T-helper 17 cell (primary cell): ENCODE results near the gene SNAP29. TPM values are rescaled to one million over a fixed set of nuclear protein-coding genes. Genes with fewer than 3 reads are reported as not detected.
A peak's percentile ranks its signal among the peaks of the same experiment; 100 is the strongest.
"Not testable (repeated sequence)": the region's sequence is repeated elsewhere in the genome, so short reads cannot be mapped to it uniquely, and the experiment has no call there.

ENCODE experiments used
- ATAC-seq: fragments of 150-1000 bp; cut with Tn5 transposase; 2 replicates; pipeline ENCODE4 v1.10.0; 2021; ENCODE audit warnings: mild to moderate bottlenecking, moderate library complexity
- DNase-seq, 3 donors: peaks; one replicate each; pipeline versions ENCODE4 v3.0.0 to v3.0.0-alpha.2; 2020 to 2021
- H3K9me3 ChIP-seq: one replicate; pipeline ENCODE4 v1.7.0; 2013; ENCODE audit warnings: low read length, mild to moderate bottlenecking; ENCODE audit not compliant: control insufficient read depth, poor library complexity, severe bottlenecking
- H3K27ac Mint-ChIP-seq: one replicate; pipeline ENCODE4 v1.8.0; 2022; ENCODE audit warnings: mild to moderate bottlenecking, moderate library complexity, mixed read lengths
- H3K27me3 Mint-ChIP-seq: one replicate; pipeline ENCODE4 v1.8.0; 2022; ENCODE audit warnings: mixed read lengths
- H3K36me3 Mint-ChIP-seq: one replicate; pipeline ENCODE4 v1.8.0; 2022; ENCODE audit warnings: low read depth, mixed read lengths
- H3K4me1 Mint-ChIP-seq: one replicate; pipeline ENCODE4 v1.8.0; 2022; ENCODE audit warnings: mild to moderate bottlenecking, mixed read lengths
- H3K4me3 Mint-ChIP-seq: one replicate; pipeline ENCODE4 v1.8.0; 2022; ENCODE audit warnings: mild to moderate bottlenecking, moderate library complexity, mixed read lengths
- total RNA-seq, 4 donors: library from RNA in 2 of 4; stranded (reverse) in 2 of 4; gene quantifications; one replicate each; pipeline ENCODE4 v1.2.3 and lab custom pipeline; 2022 to 2026

SNAP29 gene
- total RNA-seq (10 to 100 TPM; 18.9 to 25.4 TPM), total RNA-seq (lab: John Stamatoyannopoulos, UW) (30.0 to 33.0 reads per million in 2 donors)

GRCh38 chr22:20858615-20859416 lies at the start of gene SNAP29, which contains the start of gene PI4KA:
SNAP29 (plus strand) TSS chr22:20859007; CDS start chr22:20859111, 104 bp downstream.
PI4KA (minus strand) TSS chr22:20858811; CDS start chr22:20858725, 86 bp downstream.
- no peaks in the 10 kb centered on the region for H3K9me3 ChIP-seq
- H3K27ac Mint-ChIP-seq, result peak within 1 kb of the TSS; percentile 96
- peak within 1 kb of the TSS; percentile 94 for H3K4me3 Mint-ChIP-seq
- H3K27me3 Mint-ChIP-seq, result no peaks in the 10 kb centered on the region
- ATAC-seq (peak; percentile 94), DNase-seq (peak; percentile 95 to 98 (median 97))
- peaks cover 43% of the 10 kb centered on the region for H3K4me1 Mint-ChIP-seq
- peaks cover 4% of the 10 kb centered on the region for H3K36me3 Mint-ChIP-seq

- no peak for ATAC-seq
- peaks cover 5% of the 10 kb centered on the region for H3K36me3 Mint-ChIP-seq
- H3K4me1 Mint-ChIP-seq, result peaks cover 4% of the 10 kb centered on the region
Measured at GRCh38 chr22:20809538-20810185, 49.1 kb upstream of the SNAP29 start.

GRCh38 chr22:20810645-20811044 lies 48.2 kb upstream of the SNAP29 start:
- peaks cover 7% of the 10 kb centered on the region for H3K4me1 Mint-ChIP-seq
- H3K36me3 Mint-ChIP-seq, result peaks cover 5% of the 10 kb centered on the region
- no peak overlapping the region for H3K4me3 Mint-ChIP-seq
- H3K9me3 ChIP-seq, result no peaks in the 10 kb centered on the region
- no peak for ATAC-seq
- H3K27me3 Mint-ChIP-seq, result no peaks in the 10 kb centered on the region
- no peak for DNase-seq
- H3K27ac Mint-ChIP-seq, result no peak overlapping the region

More at GRCh38 chr22:20809538-20810185, 49.1 kb upstream of the SNAP29 start:
- no peaks in the 10 kb centered on the region for H3K9me3 ChIP-seq
- no peak for DNase-seq
- Mint-ChIP-seq H3K27ac (peak overlapping the region; percentile 41), H3K27me3 (no peaks in the 10 kb centered on the region), H3K4me3 (no peak overlapping the region)

GRCh38 chr22:20811171-20811570 lies 47.6 kb upstream of the SNAP29 start:
- Mint-ChIP-seq H3K27ac (no peak overlapping the region), H3K4me1 (peaks cover 7% of the 10 kb centered on the region), H3K27me3 (no peaks in the 10 kb centered on the region), H3K4me3 (no peak overlapping the region), H3K36me3 (peaks cover 5% of the 10 kb centered on the region)
- H3K9me3 ChIP-seq, result no peaks in the 10 kb centered on the region
- no peak for ATAC-seq
- no peak for DNase-seq

GRCh38 chr22:20811971-20812660 lies 46.7 kb upstream of the SNAP29 start:
- no peak for ATAC-seq
- H3K27me3 Mint-ChIP-seq, result no peaks in the 10 kb centered on the region
- peaks cover 7% of the 10 kb centered on the region for H3K4me1 Mint-ChIP-seq
- H3K9me3 ChIP-seq, result no peaks in the 10 kb centered on the region
- no peak for DNase-seq
- H3K36me3 Mint-ChIP-seq, result peaks cover 5% of the 10 kb centered on the region
- H3K4me3 Mint-ChIP-seq, result no peak overlapping the region
- no peak overlapping the region for H3K27ac Mint-ChIP-seq

- no peak overlapping the region for H3K27ac Mint-ChIP-seq
- DNase-seq (no peak), ATAC-seq (no peak)
- H3K4me3 Mint-ChIP-seq, result no peak overlapping the region
- H3K27me3 Mint-ChIP-seq, result no peaks in the 10 kb centered on the region
- H3K9me3 ChIP-seq, result no peaks in the 10 kb centered on the region
- peaks cover 5% of the 10 kb centered on the region for H3K36me3 Mint-ChIP-seq
- peaks cover 7% of the 10 kb centered on the region for H3K4me1 Mint-ChIP-seq
Measured at GRCh38 chr22:20813056-20813455, 45.8 kb upstream of the SNAP29 start.

- peaks cover 2% of the 10 kb centered on the region for H3K36me3 Mint-ChIP-seq
- ATAC-seq (no peak), DNase-seq (no peak)
- no peak overlapping the region for H3K27ac Mint-ChIP-seq
- peaks cover 7% of the 10 kb centered on the region for H3K4me1 Mint-ChIP-seq
- no peaks in the 10 kb centered on the region for H3K9me3 ChIP-seq
- no peaks in the 10 kb centered on the region for H3K27me3 Mint-ChIP-seq
- H3K4me3 Mint-ChIP-seq, result no peak overlapping the region
Measured at GRCh38 chr22:20814221-20814808, 44.5 kb upstream of the SNAP29 start.

GRCh38 chr22:20815477-20816050 lies 43.2 kb upstream of the SNAP29 start:
- peaks cover 7% of the 10 kb centered on the region for H3K4me1 Mint-ChIP-seq
- no peak for ATAC-seq
- no peak for DNase-seq
- no peaks in the 10 kb centered on the region for H3K27me3 Mint-ChIP-seq
- no peak overlapping the region for H3K4me3 Mint-ChIP-seq
- H3K9me3 ChIP-seq, result no peaks in the 10 kb centered on the region
- peaks cover 2% of the 10 kb centered on the region for H3K36me3 Mint-ChIP-seq
- H3K27ac Mint-ChIP-seq, result no peak overlapping the region

- Mint-ChIP-seq H3K36me3 (no peaks in the 10 kb centered on the region), H3K27ac (no peak overlapping the region), H3K4me3 (no peak overlapping the region), H3K27me3 (no peaks in the 10 kb centered on the region), H3K4me1 (peaks cover 5% of the 10 kb centered on the region)
- ATAC-seq, result no peak
- DNase-seq, result no peak
- no peaks in the 10 kb centered on the region for H3K9me3 ChIP-seq
Measured at GRCh38 chr22:20816559-20816958, 42.2 kb upstream of the SNAP29 start.

GRCh38 chr22:20818471-20818870 lies 40.3 kb upstream of the SNAP29 start:
- Mint-ChIP-seq H3K27me3 (no peaks in the 10 kb centered on the region), H3K4me3 (no peak overlapping the region), H3K36me3 (no peaks in the 10 kb centered on the region), H3K4me1 (peaks cover 3% of the 10 kb centered on the region), H3K27ac (no peak overlapping the region)
- ATAC-seq (no peak), DNase-seq (no peak)
- no peaks in the 10 kb centered on the region for H3K9me3 ChIP-seq

- no peaks in the 10 kb centered on the region for H3K9me3 ChIP-seq
- Mint-ChIP-seq H3K4me1 (peaks cover 3% of the 10 kb centered on the region), H3K27me3 (no peaks in the 10 kb centered on the region), H3K27ac (no peak overlapping the region), H3K36me3 (no peaks in the 10 kb centered on the region), H3K4me3 (no peak overlapping the region)
- ATAC-seq (no peak), DNase-seq (no peak)
Measured at GRCh38 chr22:20819471-20819870, 39.3 kb upstream of the SNAP29 start.

GRCh38 chr22:20821717-20822239 lies 37.0 kb upstream of the SNAP29 start:
- H3K27ac Mint-ChIP-seq, ATAC-seq, DNase-seq, H3K36me3 Mint-ChIP-seq, H3K27me3 Mint-ChIP-seq, H3K9me3 ChIP-seq, H3K4me1 Mint-ChIP-seq, H3K4me3 Mint-ChIP-seq: not testable (repeated sequence)
